Kasumi-1 (cell line): Measurements from ENCODE around the gene TMEM170B.

Source experiments
- DNase-seq, 2 experiments: peaks; one replicate each; lab custom pipeline; 2025; lab: John Stamatoyannopoulos, UW

The TMEM170B gene, protein sequence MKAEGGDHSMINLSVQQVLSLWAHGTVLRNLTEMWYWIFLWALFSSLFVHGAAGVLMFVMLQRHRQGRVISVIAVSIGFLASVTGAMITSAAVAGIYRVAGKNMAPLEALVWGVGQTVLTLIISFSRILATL

DNA sequence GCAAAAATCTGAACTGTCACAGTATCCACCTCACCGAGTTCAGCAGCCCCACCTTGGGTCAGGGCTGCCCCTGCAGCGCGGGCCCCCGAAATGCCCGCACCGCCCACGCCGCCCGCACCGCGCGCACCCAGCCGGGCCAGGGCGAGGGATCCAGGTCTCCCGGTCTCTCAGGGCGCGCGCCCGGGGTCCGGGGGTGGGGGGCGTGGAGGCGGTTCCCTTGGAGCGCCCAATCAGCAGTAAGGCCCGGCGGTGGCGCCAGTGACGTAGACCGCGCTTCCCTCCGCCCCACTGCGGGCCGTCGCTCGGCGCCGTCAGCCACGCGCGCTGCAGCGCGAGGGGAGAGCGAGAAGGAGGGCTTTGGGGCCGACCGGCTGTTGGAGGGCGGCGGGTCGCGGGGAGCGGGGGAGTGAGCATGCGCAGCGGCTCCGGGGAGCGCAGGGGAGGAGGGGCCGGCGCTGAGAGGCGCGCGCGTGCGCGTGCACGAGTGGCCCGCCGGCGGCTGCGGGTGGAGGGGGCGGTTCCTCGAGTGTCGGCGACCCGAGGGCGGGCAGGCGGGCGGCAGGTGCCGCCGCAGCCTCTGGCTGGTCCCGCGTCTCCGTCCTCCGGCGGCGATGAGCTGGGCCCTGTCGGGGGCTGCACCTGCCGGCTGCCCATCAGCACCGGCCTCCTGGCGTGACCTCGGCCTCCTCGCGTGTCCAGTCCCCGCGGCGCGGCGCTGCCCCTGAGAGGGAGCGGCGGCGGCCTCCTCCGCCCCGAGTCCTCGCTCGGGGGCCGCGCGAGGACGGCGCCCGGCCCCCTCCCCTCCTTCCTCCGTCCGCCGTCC lies at the start of gene TMEM170B:
TMEM170B (plus strand) TSS at position 521 of the 823 bp plus-strand sequence. CDS start 529 bp downstream, outside the sequence.
- peak; percentile 89 for DNase-seq

DNA sequence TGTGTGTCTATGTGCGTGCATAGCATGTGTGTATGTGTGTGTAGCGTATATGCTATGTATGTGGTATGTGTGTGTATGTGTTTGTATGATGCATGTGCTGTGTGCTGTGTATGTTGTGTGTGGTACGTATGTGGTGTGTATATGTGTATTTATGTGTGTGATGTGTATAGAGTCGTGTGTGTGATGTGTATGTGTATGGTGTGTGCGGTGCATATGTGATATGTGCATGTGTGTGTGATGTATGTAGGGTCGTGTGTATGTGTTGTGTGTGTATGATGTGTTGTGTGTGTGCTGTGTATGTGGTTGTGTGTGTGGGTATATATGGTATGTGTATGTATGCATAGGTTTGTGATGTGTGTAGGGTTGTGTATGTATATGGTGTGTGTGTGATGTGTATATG lies 46.6 kb upstream of the TMEM170B start:
- no peak for DNase-seq

DNA sequence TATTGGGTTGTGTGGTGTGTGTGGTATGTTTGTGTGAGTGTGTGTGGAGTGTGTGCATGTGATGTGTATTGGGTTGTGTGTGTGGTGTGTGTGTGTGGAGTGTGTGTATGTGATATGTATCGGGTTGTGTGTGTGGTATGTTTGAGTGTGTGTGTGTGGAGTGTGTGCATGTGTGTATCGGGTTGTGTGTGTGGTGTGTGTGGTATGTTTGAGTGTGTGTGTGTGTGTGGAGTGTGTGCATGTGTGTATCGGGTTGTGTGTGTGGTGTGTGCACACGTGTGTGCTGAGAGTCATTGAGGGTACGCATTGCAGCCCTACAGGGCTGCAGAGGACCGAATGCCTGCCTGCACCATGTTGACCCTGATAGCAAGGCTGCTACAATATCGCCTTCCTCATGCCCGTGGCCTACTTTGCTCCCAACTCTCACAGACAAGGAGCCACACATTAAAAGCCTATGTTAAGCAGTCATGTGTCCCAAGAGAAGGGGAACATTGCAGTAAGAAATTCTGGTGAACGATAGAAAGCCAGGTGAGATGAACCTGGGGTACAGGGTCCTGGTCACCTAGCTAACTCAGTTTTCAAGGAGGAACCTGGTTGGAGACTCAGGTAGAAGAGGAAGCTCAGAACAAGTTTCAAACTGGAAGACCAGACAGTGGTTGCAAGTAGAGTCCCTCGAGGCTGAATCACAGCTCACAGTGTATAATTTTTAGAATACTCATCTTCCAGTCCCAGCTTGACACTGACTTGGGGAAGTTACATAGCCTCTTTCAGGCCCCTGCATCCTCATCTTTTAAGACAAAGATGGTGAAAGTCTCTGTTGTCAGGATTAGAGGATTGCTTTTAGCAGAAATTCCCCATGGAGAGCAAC lies 45.7 kb upstream of the TMEM170B start:
- no peak for DNase-seq

DNA sequence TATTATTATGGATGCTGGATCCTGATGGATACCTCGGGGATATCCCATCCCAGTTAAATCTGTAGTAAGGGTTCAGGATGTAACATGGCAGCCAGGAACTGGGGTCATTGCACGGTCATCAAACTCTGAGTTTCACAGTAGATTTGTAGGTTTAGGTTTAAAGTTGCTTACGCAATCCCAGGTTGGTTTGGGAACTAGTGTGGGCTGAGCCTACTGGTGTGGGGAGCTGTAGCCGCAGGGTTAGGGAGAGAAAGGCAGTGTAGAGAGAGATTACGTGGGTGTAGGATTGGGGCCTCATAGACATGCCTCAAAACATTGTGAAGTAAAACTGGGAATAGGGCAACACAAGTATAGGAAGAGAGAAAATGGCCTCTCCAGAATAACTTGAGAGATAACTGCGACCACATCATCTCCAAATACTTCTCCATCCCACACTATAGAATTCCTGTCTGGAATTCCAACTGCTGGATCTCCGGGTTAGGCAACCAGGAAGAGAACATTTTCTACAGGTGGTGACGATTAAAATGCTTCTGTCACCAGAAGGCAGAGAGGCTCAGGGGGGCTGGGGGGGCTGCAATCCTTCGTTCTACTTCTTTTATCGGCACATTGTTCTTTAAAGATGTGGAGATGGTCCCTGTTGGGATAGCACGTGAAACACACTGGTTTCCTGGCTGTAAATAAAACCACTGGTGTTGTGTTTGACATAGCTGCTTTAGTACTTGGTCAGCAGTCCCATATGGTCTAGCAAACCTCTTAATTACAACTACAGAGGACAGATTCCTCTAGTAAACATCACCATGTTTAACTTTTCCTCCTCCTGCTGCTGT lies 44.9 kb upstream of the TMEM170B start:
- DNase-seq: no peak

DNA sequence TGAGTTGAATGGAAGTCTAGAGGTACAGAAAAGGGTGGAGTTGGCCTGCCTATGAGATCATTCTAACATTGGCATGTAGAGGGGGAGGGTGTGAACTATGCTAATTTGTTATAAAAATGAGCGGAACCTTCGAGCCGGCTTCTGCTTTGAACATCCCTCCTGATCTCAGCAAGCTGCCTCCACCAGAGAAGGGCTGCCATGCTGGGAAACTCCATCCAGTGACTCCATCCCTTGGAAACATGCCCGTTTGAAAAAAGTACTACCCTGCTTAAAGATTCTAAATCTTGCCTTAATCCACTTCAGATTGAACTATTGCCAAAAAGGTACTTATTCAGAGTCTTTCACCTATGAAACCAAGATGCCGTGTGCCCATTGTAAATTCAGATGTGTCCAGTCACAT lies 43.6 kb upstream of the TMEM170B start:
- no peak for DNase-seq

DNA sequence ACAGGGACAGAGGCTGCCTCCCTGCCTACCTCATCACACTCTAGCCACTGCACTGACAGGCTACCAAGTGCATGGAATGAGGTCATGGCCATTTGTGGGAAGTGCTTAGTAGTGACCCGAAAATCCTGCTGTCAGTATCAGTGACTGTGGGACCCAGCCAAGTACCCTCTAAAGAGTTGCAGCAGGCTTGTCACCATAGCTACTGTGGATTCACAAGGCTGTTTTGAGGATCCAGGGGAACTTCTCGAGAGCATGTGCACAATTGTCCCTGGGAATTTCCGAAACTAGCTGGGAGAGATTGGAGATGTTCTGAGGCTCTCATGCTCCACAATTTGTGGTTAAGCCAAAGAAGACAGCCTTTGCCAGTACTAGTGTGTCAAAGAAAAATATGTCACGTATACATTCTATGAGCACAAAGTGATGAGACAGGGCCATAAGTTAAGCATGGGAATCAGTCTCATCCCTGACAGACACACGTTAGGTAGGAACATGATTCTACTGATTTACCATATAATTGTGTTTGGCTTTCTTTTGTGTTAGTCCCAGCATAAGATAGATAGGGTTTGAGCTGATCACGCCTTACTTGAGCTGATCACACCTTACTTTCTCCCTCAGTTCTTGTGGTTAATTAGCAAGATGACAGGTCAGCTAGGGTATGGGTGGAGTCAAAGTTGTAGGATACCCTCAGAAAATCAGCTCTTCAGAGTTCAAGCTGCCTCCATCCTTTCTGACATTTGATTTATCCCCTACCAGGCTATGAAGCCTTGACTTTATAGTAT lies 42.6 kb upstream of the TMEM170B start:
- DNase-seq: no peak

DNA sequence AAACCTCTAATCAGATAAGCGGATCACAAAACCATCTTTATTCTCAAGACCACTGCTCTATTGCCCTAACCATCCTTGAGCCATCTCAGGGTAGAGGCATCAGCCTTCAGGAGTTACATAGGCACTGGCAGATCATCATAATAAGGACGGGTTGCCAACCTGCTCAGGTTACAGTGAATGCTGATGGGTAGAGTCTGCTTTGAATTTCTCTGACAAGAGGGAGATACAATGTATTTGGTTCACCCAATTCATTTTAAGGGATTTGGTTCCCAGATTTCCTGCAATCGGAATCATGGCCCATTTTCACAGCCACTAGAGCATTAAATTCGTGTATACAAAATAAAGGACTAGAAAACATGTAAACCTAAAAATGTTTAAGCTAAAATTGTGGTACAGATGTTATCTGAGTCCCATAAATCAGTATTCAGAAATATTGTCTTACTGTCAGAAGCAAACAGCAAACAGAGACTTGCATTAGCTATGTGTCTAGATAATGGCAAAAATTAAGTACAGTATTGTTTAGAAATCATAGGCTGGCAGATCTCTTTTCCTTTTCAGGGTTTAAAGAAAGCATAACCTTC lies 41.9 kb upstream of the TMEM170B start:
- no peak for DNase-seq

DNA sequence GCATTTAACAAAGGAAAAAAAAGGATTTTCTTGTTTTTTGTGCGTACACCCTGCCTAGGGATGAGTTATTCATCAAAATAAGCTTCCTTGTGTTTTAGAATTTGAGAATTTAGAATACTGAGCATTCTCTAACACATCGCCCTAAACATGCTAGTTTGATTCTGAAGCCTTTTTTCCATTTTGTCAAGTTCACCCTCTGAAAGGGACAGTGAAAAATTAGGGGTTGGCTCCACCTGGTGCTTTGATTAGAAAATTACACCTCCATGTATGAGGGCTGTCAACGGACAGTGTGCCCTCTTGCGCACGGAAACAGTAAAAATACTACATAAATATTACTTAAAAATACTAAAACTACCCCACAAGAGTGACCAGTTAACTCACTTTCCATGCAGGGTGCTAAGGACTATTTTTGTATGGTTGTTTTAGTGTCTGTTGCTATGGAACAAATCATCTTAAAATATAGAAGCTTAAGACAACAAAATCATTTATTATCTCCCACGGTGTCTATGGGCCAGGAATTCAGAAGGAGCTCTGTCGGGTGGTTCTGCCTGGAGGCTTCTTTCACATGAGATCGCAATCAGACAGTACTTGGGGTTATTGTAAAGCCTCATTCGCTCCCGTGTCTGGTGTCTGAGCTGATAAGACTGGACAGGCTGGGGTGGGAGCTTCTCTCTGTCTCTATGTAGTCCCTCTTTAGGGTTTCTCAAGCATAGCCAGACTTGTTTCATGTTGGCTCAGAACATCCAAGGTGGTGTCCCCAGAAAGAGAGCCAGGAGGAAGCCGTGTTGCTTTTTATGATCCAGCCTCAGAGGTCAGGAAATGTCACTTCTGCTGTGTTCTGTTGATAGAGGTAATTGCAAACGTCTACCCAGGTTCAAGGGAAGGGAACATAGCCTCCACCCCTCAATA lies 41.1 kb upstream of the TMEM170B start:
- DNase-seq: peak; percentile 82 to 91

DNA sequence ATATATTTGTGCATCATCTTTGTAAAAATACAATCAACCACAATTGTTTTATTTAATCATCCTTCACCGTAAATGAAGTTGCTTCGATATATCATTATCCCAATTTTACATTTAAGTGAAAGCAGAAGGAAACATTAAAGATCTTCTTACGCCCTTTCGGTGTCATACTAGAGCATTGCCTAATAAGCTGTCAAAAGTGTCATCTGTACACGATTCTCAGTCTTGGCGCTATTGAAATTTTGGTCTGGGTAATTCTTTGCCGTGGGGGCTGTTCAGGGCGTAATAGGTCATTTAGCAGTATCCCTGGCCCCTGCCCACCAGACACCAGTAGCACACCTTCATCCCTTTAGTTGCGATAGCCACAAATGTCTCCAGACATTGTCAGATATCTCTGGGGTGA lies 40.4 kb upstream of the TMEM170B start:
- DNase-seq: no peak

DNA sequence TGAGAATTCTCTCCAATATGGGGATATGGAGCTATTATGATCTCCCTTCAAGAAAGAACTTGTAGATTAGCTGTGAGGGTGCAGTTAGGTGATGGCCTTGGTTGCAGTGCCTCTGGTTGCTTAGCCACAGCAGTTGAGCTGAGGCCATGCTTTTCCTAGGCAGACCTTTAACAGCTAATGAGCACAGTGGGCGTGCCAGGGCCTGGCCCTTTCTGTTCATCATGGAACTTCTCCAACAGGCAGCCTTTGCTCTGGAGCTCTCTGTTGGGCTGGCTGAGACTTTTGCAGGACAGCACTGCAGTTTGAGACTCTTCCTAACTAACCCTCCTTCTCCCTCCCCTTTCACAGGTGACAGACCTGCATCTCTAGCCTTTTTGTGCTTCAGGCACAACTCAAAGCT lies 39.7 kb upstream of the TMEM170B start:
- no peak for DNase-seq

DNA sequence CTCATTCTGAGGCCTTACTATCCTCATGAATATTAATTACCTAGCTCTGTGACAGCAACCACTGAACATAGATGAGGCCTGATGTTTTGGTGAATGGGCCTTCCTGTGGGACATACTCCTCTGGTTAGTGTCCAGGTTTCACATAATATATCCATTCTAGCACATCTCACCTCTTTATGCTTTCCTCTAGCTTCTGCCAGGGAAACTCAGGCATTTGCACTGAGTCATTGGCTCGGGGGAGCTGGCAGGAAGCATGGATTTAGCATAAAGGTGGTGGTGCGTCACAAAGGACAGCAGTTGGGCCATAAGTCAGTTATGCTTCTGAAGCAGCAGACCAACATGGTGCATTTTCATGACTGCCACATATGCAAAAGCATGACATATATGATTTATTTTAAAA lies 37.5 kb upstream of the TMEM170B start:
- no peak for DNase-seq

DNA sequence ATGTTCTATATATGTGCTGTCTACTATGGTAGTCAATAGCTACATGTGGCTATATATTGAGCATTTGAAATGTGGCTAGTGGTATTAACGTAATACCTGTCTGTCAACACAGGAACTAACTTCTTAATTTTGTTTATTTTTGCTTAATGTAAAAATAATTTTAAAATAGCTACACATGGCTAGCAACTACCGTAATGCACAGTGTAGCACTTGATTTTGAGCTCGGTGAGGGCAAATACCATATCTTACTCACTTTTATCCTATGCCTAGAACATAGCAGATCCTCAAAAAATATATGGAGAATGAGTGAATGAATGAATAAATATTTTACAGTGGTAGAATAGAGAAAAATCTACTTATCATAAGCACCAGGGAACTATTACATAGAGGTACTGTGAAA lies 28.1 kb upstream of the TMEM170B start:
- DNase-seq: no peak

DNA sequence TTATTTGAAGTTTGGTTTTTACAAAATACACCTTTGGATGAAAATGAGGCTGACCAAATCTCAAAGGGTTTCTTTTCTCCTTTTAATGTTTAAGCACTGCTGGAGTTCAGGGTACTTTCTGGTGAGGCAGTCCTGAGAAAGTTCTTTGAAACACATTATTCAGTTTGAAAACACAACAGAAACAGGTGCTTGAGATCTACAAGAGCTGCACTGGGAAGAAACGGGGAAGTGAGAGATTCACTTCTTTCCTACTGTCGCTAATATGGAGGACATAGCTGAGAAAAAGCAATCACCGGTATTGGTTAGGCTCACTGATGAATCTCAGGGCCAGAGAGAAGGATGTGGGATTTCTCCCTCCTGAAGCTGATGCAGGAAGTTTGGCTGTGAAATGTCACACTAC lies 22.9 kb upstream of the TMEM170B start:
- DNase-seq: no peak

DNA sequence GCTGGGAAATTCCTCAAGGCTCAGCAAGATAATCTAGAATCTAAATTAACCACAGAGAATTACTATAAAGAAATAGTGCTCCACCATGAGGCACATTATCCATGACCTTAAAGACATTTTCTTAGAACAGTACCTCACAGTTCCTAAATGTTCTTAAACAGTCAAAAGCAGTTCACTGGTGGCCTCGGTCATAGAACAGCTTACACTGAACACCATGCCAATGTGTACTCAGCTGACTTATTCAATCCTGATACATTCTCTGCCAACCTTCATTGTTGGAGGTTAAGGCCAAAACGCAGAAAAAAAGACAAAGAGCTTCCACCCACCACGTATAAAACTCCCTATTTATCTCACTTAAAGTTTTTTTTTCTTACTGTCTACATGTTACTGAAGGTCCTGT lies 21.8 kb upstream of the TMEM170B start:
- no peak for DNase-seq

DNA sequence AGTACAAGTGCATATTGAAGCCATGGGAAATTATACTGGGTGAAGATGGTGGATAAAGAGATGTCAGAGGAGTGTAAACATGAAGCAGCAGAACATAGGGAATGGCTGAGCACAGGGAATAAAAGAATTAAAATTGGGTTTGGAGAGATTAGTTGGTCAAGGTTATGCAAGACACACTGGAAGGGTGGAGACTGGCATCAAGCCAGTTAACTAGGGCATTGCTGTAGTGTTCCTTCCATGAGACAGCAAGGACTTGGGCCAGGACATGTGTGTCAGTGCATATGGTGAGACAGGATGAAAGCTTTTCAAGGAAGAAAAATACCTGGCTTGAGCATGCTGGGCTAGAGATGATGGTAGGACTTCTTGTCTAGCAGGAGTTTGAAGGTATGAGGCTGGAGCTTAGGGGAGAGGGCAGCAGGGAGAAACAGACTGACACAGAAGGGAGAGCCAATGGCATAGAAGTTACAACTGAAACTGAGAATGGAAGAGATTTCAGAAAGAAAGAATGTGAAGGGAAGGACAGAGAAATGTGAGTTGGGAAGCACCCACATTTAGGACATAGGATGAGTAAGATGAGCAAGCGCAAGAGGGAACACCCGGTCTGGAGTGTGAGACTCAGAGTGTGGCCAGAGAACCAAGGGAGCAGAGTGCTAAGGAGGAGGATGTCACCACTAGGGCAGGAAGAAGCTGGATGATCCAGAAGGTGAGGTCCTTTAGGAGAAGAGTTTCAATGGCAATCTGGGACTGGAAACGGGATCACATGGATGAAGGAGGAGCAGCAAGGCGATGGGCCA lies 14.5 kb upstream of the TMEM170B start:
- no peak for DNase-seq

DNA sequence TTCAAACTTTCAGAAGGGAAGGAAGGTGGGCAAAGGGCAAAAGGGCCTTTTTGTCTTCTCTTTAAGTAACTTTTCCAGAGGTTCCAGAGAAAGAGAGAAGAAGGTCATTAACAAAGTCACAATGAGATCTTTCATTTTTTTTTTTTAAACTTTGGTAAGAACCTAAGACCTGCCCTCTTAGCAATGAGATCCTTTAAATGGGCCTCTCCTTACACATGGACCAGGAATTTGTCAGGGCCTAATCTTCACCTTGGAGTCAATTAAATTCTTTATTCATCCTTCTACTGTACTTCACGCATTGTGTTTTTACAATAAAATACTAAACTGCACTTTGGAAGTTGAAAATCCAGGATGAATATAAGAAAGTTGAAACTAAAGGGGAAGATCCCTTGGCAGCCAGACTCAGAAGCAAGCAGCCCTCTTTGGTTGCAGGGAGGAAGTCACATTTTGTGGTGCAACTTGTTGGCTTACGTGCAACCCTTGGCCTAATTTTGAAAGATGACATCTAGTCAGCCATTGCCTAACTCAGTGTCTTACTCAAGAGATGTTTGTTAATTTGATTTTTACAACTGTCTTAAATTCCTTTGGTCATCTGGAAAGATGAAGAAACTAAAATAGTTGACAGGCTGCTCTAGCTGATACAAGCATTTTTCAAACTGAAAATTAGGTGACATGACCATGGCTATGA lies 11.9 kb upstream of the TMEM170B start:
- DNase-seq: peak; percentile 82 to 89

DNA sequence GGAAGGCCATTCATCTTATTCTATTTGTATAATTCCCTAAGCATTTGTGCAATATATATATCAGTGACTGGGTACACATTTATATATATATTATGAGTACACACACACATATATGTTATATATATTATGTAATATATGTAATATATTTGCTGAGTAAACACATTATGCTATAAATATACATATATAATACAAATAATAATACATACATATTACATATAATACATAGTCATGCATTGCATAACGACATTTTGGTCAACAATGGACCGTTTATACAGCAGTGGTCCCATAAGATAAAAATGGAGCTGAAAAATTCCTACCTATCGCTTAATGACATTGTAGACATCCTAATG lies 11.4 kb upstream of the TMEM170B start:
- DNase-seq: no peak

DNA sequence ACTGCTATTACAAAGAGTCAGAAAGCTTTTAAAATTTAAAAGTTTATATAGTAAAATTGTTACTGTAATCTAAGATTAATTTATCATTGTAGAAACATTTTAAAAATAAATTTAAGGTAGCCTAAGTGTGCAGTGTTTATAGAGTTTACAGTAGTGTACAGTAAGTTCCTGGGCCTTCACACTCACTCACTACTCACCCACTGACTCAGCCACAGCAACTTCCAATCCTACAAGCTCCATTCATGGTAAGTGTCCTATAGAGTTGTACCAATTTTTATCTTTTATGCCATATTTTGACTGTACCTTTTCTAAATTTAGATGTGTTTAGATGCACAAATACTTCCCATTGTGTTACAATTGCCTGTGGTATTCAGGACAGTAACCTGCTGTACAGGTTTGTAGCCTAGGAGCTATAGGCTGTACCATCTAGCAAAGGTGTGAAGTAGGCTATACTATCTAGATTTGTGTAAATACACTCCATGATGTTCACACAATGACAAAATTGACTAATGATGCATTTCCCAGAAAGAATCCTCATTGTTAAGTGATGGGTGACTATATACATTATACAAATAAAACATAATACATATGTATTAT lies 10.2 kb upstream of the TMEM170B start:
- no peak for DNase-seq
